ENCODE measurements around the gene TBX15.
A peak's percentile ranks its signal among the peaks of the same experiment; 100 is the strongest.
"Not testable (repeated sequence)": the region's sequence is repeated elsewhere in the genome, so short reads cannot be mapped to it uniquely, and the experiment has no call there.

TBX15 gene

DNA sequence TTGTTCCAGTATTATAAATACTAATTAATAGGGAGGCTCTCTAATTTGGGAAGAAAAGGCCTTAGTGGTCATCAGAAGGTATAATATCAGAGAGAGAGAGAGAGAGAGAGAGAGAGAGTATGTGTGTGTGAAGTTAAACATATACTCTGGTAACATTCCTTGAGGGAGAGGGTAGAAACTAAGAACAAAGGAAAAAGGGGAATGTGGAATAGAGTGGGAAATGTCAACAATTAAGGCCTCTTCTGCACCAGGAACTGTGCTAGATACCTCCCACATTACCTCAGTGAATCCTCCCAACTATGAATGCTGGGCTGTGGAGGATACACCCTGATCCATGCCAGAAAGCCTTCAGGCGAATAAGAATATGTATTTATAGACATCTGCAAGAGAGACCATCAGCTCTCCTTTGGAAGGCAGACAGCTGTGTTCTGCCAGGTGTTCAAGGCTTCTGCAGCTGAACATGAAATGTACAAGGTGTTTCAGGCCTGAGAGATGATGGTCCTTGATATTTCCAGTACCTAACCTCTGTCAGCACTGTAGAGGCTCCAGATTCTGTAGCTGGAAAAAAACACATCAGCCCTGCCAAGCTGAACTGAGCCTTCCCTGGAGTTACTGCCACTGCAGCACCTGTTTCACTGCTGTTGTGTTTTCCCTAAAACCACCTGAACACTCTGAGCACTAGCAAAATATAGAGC lies 29.1 kb downstream of the TBX15 start:
- H3F3A ChIP-seq (ENCODE audit: insufficient read depth, low read length) = peaks cover 10% of the 10 kb centered on the region
- H2AFZ ChIP-seq (ENCODE audit: low read length) = no peak overlapping the region
- no peaks in the 10 kb centered on the region for H3K27me3 ChIP-seq (replicated peaks; ENCODE audit: insufficient read depth, low read length)
- H3K79me2 ChIP-seq (ENCODE audit: low read length) = no peaks in the 10 kb centered on the region
- no peak for TF ChIP-seq EZH2phosphoT487 (IDR thresholded peaks at IDR 0.05; ENCODE audit: low read length)
- TF ChIP-seq EZH2 (optimal IDR thresholded peaks at IDR 0.05; ENCODE audit: low read depth, low read length) = no peak
- TF ChIP-seq CTCF (IDR thresholded peaks at IDR 0.05; ENCODE audit: low read length) = no peak
- H4K20me1 ChIP-seq (ENCODE audit: insufficient read depth, low read length) = no peaks in the 10 kb centered on the region
- peaks cover 30% of the 10 kb centered on the region for H3K4me1 ChIP-seq (ENCODE audit: low read length)
- H3K9me3 ChIP-seq (replicated peaks; ENCODE audit: insufficient read depth, low read length) = no peaks in the 10 kb centered on the region
- no peaks in the 10 kb centered on the region for H3K9me2 ChIP-seq (replicated peaks; ENCODE audit: insufficient read depth, low read length)
- H3K36me3 ChIP-seq (replicated peaks; ENCODE audit: insufficient read depth, low read length) = no peaks in the 10 kb centered on the region
- 0 out of 2 replicates have a peak overlapping the region, but pooled peaks have one; percentile 55 for H3K4me2 ChIP-seq (ENCODE audit: low read depth, low read length)
- no peak overlapping the region for H3K4me3 ChIP-seq (ENCODE audit: low read length)
- peak; percentile 26 for DNase-seq
- peak overlapping the region; percentile 4; the same call in 1 of the 2 replicates for H3K9ac ChIP-seq (ENCODE audit: low read length)
- H3K27ac ChIP-seq (ENCODE audit: low read length) = peak overlapping the region; percentile 93

DNA sequence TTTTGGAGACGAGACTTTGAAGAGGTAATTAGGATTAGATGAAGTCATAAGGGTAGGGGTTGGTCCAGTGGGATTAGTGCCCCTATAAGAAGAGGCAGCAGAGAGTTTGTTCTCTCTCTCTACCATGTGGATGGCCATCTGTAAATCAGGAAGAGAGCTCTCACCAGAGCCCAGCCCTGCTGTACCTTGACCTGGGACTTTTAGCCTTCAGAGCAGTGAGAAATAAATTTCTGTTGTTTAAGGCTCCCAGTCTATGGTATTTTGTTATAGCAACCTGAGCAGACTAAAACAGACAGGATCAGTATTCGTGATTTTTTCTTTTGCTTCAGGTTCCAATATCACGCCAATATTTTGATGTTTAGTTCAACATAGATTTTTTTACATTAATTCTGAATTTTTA lies 30.0 kb downstream of the TBX15 start:
- Histone ChIP-seq H3F3A (ENCODE audit: insufficient read depth, low read length) (peaks cover 10% of the 10 kb centered on the region), H3K4me3 (ENCODE audit: low read length) (no peak overlapping the region), H3K4me2 (ENCODE audit: low read depth, low read length) (no peak overlapping the region), H3K27ac (ENCODE audit: low read length) (no peak overlapping the region), H3K4me1 (ENCODE audit: low read length) (peaks cover 27% of the 10 kb centered on the region), H3K9me3 (replicated peaks; ENCODE audit: insufficient read depth, low read length) (no peaks in the 10 kb centered on the region), H3K27me3 (replicated peaks; ENCODE audit: insufficient read depth, low read length) (no peaks in the 10 kb centered on the region), H3K79me2 (ENCODE audit: low read length) (no peaks in the 10 kb centered on the region), H3K9ac (ENCODE audit: low read length) (no peak overlapping the region), H3K36me3 (replicated peaks; ENCODE audit: insufficient read depth, low read length) (no peaks in the 10 kb centered on the region), H4K20me1 (ENCODE audit: insufficient read depth, low read length) (no peaks in the 10 kb centered on the region), H3K9me2 (replicated peaks; ENCODE audit: insufficient read depth, low read length) (no peaks in the 10 kb centered on the region), H2AFZ (ENCODE audit: low read length) (no peak overlapping the region)
- DNase-seq = no peak
- TF ChIP-seq CTCF (IDR thresholded peaks at IDR 0.05; ENCODE audit: low read length) (no peak), EZH2phosphoT487 (IDR thresholded peaks at IDR 0.05; ENCODE audit: low read length) (no peak), EZH2 (optimal IDR thresholded peaks at IDR 0.05; ENCODE audit: low read depth, low read length) (no peak)

GRCh38 chr1:118957579-118957978 lies 30.6 kb downstream of the TBX15 start:
- not testable (repeated sequence) for H3K79me2 ChIP-seq (ENCODE audit: low read length); H2AFZ ChIP-seq (ENCODE audit: low read length); H3K9me2 ChIP-seq (replicated peaks; ENCODE audit: insufficient read depth, low read length); H3K27me3 ChIP-seq (replicated peaks; ENCODE audit: insufficient read depth, low read length); H3F3A ChIP-seq (ENCODE audit: insufficient read depth, low read length); H4K20me1 ChIP-seq (ENCODE audit: insufficient read depth, low read length); H3K9me3 ChIP-seq (replicated peaks; ENCODE audit: insufficient read depth, low read length); H3K36me3 ChIP-seq (replicated peaks; ENCODE audit: insufficient read depth, low read length); H3K9ac ChIP-seq (ENCODE audit: low read length); DNase-seq; H3K4me3 ChIP-seq (ENCODE audit: low read length); H3K4me2 ChIP-seq (ENCODE audit: low read depth, low read length); H3K27ac ChIP-seq (ENCODE audit: low read length)
- H3K4me1 ChIP-seq (ENCODE audit: low read length) = peaks cover 27% of the 10 kb centered on the region

DNA sequence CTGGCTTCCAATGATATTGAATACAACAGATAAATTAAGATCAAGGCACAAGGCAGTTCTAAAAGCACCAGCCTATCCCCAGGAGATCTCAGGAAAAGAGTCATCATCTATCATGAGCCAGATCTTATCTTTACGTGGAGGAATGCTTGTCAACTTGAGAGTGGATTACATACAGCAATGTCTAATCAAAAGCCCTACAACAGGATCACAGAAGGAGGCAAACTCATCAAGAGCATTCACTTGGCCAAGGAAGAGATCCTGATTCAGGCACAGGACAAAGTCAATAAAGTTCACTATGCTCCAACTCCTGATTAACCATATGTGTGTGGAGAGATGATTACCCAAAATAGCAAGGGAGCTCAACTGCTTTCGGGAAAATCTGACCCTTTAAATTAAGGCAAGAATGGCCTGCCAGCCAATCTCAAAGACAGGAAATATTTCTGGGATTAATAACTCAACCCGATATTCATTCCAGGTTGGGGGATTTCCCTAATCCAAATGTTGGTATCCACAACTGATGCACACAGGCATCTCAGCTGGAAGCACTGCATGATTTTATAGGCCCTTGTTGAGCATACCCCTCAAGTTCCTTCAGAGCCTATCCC lies 33.7 kb downstream of the TBX15 start:
- H3K4me3 ChIP-seq (ENCODE audit: low read length) = no peak overlapping the region
- H2AFZ ChIP-seq (ENCODE audit: low read length) = no peak overlapping the region
- H3K79me2 ChIP-seq (ENCODE audit: low read length) = no peaks in the 10 kb centered on the region
- H3K36me3 ChIP-seq (replicated peaks; ENCODE audit: insufficient read depth, low read length) = no peaks in the 10 kb centered on the region
- H4K20me1 ChIP-seq (ENCODE audit: insufficient read depth, low read length) = no peaks in the 10 kb centered on the region
- no peaks in the 10 kb centered on the region for H3K27me3 ChIP-seq (replicated peaks; ENCODE audit: insufficient read depth, low read length)
- H3K4me1 ChIP-seq (ENCODE audit: low read length) = peaks cover 9% of the 10 kb centered on the region
- TF ChIP-seq EZH2phosphoT487 (IDR thresholded peaks at IDR 0.05; ENCODE audit: low read length) (no peak), EZH2 (optimal IDR thresholded peaks at IDR 0.05; ENCODE audit: low read depth, low read length) (no peak), CTCF (IDR thresholded peaks at IDR 0.05; ENCODE audit: low read length) (no peak)
- no peak overlapping the region for H3K4me2 ChIP-seq (ENCODE audit: low read depth, low read length)
- H3K9me3 ChIP-seq (replicated peaks; ENCODE audit: insufficient read depth, low read length) = no peaks in the 10 kb centered on the region
- no peak overlapping the region for H3K27ac ChIP-seq (ENCODE audit: low read length)
- no peaks in the 10 kb centered on the region for H3K9me2 ChIP-seq (replicated peaks; ENCODE audit: insufficient read depth, low read length)
- H3K9ac ChIP-seq (ENCODE audit: low read length) = no peak overlapping the region
- H3F3A ChIP-seq (ENCODE audit: insufficient read depth, low read length) = no peaks in the 10 kb centered on the region
- no peak for DNase-seq
